ENCODE results near the gene GRM7. TPM values are rescaled to one million over a fixed set of nuclear protein-coding genes. Genes with fewer than 3 reads are reported as not detected.

GRM7 gene
- total and polyA plus RNA-seq, 8 donors: 0.05 to 2.2 TPM; not detected in 6

DNA sequence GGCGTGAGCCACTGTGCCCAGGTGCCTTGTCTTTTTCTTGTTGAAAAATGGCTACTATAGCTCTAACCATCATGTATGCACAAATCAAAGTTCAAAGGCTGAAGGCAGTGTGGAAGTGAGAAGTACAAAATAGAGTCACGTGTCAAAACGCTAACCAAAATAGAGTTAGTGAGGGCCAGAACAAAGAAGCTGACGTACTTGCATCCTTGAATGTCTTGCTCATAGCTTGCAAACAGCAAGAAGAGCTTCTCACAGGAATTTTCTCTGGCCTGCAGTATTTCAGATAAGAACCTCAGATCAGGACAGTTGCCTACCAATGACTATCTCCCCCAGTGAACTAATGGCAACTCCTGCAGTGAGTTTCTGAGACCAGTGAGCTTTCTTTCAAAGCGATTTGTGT lies 713.5 kb downstream of the GRM7 start:
- H3K36me3 ChIP-seq: no peaks in the 10 kb centered on the region
- no peaks in the 10 kb centered on the region for H3K4me1 ChIP-seq
- TF ChIP-seq CTCF (IDR thresholded peaks at IDR 0.05) (no peak), POLR2AphosphoS5 (IDR thresholded peaks at IDR 0.05) (no peak), POLR2A (IDR thresholded peaks at IDR 0.05) (no peak), EP300 (IDR thresholded peaks at IDR 0.05) (no peak)
- intact Hi-C loops (cut with DNase I; ENCODE audit: low total_unique reads): no loop called here
- H3K4me3 ChIP-seq: no peak overlapping the region
- peaks cover 0 to 12% (median 4%) of the 10 kb centered on the region in 4 donors for H3K9me3 ChIP-seq
- no peak overlapping the region for H3K27ac ChIP-seq
- DNase-seq: no peak
- H3K27me3 ChIP-seq: no peaks in the 10 kb centered on the region
- WGBS, 5 donors: 79 to 85% (median 81%) methylated on average over 5 of the region's 5 CpGs

GRCh38 chr3:7576071-7576470 lies 715.2 kb downstream of the GRM7 start:
- 69 to 91% (median 83%) methylated on average over 1 of the region's 1 CpG for WGBS, 5 donors
- Histone ChIP-seq H3K27ac (no peak overlapping the region), H3K9me3 (peaks cover 0 to 6% (median 1%) of the 10 kb centered on the region in 4 donors), H3K4me1 (no peaks in the 10 kb centered on the region), H3K27me3 (no peaks in the 10 kb centered on the region), H3K36me3 (no peaks in the 10 kb centered on the region), H3K4me3 (no peak overlapping the region)
- no peak for DNase-seq
- intact Hi-C loops (cut with DNase I; ENCODE audit: low total_unique reads): no loop called here
- TF ChIP-seq POLR2A (IDR thresholded peaks at IDR 0.05) (no peak), EP300 (IDR thresholded peaks at IDR 0.05) (no peak), POLR2AphosphoS5 (IDR thresholded peaks at IDR 0.05) (no peak), CTCF (IDR thresholded peaks at IDR 0.05) (no peak)

DNA sequence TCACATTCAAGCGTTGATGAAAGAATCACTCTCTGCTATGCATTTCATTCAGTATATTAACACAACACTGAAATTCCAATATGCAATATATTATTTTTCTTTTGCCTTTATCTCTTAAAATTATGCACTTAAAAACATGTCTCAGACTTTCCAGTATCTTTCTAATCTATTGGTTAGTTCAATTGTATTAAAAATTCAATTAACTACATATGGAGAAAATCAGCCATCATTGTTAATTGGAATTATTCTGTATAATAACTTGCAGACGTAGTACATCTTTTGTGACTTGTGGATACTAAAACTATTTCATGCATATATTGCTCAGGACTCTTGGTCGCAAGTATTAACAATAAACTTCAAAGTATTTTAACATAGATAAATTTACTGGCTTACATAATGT lies 715.6 kb downstream of the GRM7 start:
- H3K36me3 ChIP-seq: no peaks in the 10 kb centered on the region
- DNase-seq: no peak
- H3K9me3 ChIP-seq: peaks cover 0 to 3% (median 0%) of the 10 kb centered on the region in 4 donors
- H3K4me1 ChIP-seq: no peaks in the 10 kb centered on the region
- H3K27ac ChIP-seq: no peak overlapping the region
- TF ChIP-seq CTCF (IDR thresholded peaks at IDR 0.05): no peak
- no peak for TF ChIP-seq POLR2AphosphoS5 (IDR thresholded peaks at IDR 0.05)
- TF ChIP-seq POLR2A (IDR thresholded peaks at IDR 0.05): no peak
- TF ChIP-seq EP300 (IDR thresholded peaks at IDR 0.05): no peak
- no peaks in the 10 kb centered on the region for H3K27me3 ChIP-seq
- intact Hi-C loops (cut with DNase I; ENCODE audit: low total_unique reads): no loop called here
- no peak overlapping the region for H3K4me3 ChIP-seq
- 88 to 97% (median 91%) methylated on average over 3 of the region's 3 CpGs for WGBS, 5 donors

GRCh38 chr3:7577513-7577912 lies 716.6 kb downstream of the GRM7 start:
- Histone ChIP-seq H3K4me1 (no peaks in the 10 kb centered on the region), H3K4me3 (no peak overlapping the region), H3K27me3 (no peaks in the 10 kb centered on the region), H3K36me3 (no peaks in the 10 kb centered on the region), H3K27ac (no peak overlapping the region), H3K9me3 (no peaks in the 10 kb centered on the region)
- DNase-seq: no peak
- 80 to 90% (median 86%) methylated on average over 1 of the region's 1 CpG for WGBS, 5 donors
- intact Hi-C loops (cut with DNase I; ENCODE audit: low total_unique reads): no loop called here
- no peak for TF ChIP-seq POLR2AphosphoS5 (IDR thresholded peaks at IDR 0.05)
- TF ChIP-seq CTCF (IDR thresholded peaks at IDR 0.05): no peak
- TF ChIP-seq POLR2A (IDR thresholded peaks at IDR 0.05): no peak
- TF ChIP-seq EP300 (IDR thresholded peaks at IDR 0.05): no peak
